Hematopoietic multipotent progenitor cell treated with erythropoietin and hydrocortisone succinate and interleukin-3 and kit ligand, for 17 days (in vitro differentiated cells): ENCODE data around the gene RDX.

ENCODE experiments used
- DNase-seq: peaks from one replicate; pipeline ENCODE4 v3.0.0-alpha.2; 2015; ENCODE audit warnings: low spot score

RDX gene

GRCh38 chr11:110172468-110173065 lies 123.8 kb downstream of the RDX start:
- no peak for DNase-seq

GRCh38 chr11:110169738-110170137 lies 126.7 kb downstream of the RDX start:
- no peak for DNase-seq

GRCh38 chr11:110168033-110168803 lies 128.2 kb downstream of the RDX start:
- no peak for DNase-seq

GRCh38 chr11:110165039-110165925 lies 131.1 kb downstream of the RDX start:
- no peak for DNase-seq

- no peak for DNase-seq
Measured at GRCh38 chr11:110162216-110162615, 134.2 kb downstream of the RDX start.

GRCh38 chr11:110161061-110161460 lies 135.4 kb downstream of the RDX start:
- DNase-seq, result no peak

GRCh38 chr11:110160437-110160836 lies 136.0 kb downstream of the RDX start:
- DNase-seq, result no peak

GRCh38 chr11:110160016-110160415 lies 136.4 kb downstream of the RDX start:
- no peak for DNase-seq

GRCh38 chr11:110159476-110159875 lies 136.9 kb downstream of the RDX start:
- DNase-seq, result no peak

- no peak for DNase-seq
Measured at GRCh38 chr11:110158317-110159200, 137.9 kb downstream of the RDX start.

GRCh38 chr11:110156503-110156902 lies 139.9 kb downstream of the RDX start:
- no peak for DNase-seq

GRCh38 chr11:110153474-110153873 lies 142.9 kb downstream of the RDX start:
- no peak for DNase-seq

- no peak for DNase-seq
Measured at GRCh38 chr11:110152199-110152598, 144.2 kb downstream of the RDX start.

- no peak for DNase-seq
Measured at GRCh38 chr11:110148775-110149744, 147.4 kb downstream of the RDX start.

GRCh38 chr11:110147962-110148709 lies 148.3 kb downstream of the RDX start:
- DNase-seq, result no peak

- DNase-seq, result no peak
Measured at GRCh38 chr11:110141812-110142211, 154.6 kb downstream of the RDX start.

- DNase-seq, result no peak
Measured at GRCh38 chr11:110134110-110134509, 162.3 kb downstream of the RDX start.

- DNase-seq, result no peak
Measured at GRCh38 chr11:110133160-110133559, 163.3 kb downstream of the RDX start.

GRCh38 chr11:110131386-110132123 lies 164.9 kb downstream of the RDX start:
- no peak for DNase-seq
